ENCODE results near the gene SREBF1.

Gene SREBF1

GRCh38 chr17:17783116-17783824 lies 53.5 kb downstream of the SREBF1 start:
- in situ Hi-C loops (cut with MboI; ENCODE audit: low sequenced_read_pairs): no loop called here

DNA sequence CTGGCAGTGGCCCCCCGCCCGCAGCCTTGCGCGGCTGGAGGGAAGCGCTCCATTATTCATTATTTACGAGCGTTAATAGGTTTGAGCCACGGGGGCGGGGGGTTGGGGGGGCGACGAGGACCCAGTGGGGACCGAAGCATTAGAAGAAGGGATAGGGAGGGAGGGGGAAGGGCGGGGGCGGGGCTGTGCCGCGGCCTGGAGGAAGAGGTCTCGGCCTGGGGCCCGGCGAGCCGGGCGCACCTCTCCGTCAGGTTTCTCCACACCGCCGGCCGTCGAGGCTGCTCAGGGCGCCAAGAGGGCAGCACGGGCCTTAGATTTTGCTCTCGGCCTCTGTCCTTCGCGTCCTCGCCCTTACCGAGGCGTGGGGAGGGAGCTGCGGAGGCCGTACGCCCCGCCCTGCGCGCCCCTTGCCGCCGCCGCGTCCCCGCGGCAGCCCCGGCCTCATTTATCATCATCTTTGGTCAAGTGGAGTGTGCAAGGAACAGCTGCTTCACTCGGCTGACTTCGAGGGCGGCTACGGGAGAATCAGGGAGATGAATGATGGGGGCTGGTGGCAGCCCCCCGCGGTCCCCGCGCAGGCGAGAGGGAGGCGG lies 54.2 kb downstream of the SREBF1 start:
- in situ Hi-C loops (cut with MboI; ENCODE audit: low sequenced_read_pairs): no loop called here

- in situ Hi-C loops (cut with MboI; ENCODE audit: low sequenced_read_pairs): no loop called here
Measured at GRCh38 chr17:17781591-17782496, 54.9 kb downstream of the SREBF1 start.

GRCh38 chr17:17780922-17781590 lies 55.7 kb downstream of the SREBF1 start:
- in situ Hi-C loops (cut with MboI; ENCODE audit: low sequenced_read_pairs): no loop called here

DNA sequence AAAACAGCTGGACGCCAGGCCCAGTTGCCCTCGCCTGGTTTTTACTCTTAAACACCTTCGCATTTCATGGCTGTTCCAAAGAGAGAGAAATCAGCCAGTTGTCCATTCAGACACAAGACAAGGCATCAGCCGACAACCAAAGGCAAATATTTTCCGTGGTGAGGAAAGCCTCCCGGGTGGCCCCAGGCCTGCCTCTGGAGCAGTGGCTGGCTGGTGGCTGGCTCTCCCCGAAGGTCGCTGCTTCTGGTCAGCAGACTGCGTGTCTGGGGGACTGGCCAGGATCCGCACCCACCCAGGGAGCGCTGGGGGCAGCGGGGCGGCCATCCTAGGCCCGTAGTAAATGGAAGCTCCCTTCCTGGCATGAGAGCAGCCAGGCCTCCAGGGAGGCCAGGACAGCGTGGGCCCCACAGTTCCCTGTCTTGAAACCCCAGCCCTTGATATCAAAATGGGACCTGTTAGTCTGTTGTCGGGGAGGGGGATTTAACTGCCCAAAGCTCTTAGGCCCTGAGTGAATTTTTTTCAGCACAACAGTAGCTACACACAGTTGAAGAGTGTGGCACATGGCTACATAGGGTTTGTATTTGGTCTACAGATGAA lies 57.7 kb downstream of the SREBF1 start:
- in situ Hi-C loops (cut with MboI; ENCODE audit: low sequenced_read_pairs): no loop called here

DNA sequence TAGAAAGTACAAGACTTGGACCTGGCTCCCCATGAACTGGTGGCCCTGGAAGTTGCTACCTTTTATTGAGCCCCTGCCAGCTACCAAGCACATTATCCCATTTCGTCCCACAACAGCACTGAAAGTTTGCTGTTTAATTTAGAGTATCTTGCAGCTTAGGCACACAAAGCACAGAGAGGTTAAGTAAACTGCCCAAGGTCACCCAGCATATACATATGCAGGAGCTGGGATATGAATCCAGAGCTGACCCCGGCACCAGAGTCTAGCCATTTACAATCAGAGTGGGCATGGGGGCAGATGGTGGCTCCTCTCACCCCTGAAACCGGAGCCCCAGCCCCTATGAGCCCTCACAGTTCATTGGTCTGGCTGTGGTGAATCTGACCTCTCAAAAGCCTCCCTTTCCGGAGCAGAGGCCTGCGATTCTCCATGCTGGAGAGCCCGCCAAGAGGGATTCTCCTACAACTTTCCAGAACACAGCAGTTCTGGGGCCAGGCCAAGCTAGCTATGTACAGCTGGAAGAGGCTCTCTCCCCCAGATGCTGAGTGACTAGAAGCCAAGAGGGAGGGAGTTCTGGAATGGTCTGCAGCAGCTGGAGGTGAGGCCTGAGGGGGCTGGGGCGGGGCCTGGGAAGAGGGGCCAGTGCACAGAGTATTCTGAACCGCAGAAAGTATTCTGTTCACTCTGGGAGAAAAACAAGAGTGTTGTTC lies 58.3 kb downstream of the SREBF1 start:
- in situ Hi-C loops (cut with MboI; ENCODE audit: low sequenced_read_pairs): no loop called here

GRCh38 chr17:17776889-17777288 lies 59.9 kb downstream of the SREBF1 start:
- in situ Hi-C loops (cut with MboI; ENCODE audit: low sequenced_read_pairs): no loop called here

DNA sequence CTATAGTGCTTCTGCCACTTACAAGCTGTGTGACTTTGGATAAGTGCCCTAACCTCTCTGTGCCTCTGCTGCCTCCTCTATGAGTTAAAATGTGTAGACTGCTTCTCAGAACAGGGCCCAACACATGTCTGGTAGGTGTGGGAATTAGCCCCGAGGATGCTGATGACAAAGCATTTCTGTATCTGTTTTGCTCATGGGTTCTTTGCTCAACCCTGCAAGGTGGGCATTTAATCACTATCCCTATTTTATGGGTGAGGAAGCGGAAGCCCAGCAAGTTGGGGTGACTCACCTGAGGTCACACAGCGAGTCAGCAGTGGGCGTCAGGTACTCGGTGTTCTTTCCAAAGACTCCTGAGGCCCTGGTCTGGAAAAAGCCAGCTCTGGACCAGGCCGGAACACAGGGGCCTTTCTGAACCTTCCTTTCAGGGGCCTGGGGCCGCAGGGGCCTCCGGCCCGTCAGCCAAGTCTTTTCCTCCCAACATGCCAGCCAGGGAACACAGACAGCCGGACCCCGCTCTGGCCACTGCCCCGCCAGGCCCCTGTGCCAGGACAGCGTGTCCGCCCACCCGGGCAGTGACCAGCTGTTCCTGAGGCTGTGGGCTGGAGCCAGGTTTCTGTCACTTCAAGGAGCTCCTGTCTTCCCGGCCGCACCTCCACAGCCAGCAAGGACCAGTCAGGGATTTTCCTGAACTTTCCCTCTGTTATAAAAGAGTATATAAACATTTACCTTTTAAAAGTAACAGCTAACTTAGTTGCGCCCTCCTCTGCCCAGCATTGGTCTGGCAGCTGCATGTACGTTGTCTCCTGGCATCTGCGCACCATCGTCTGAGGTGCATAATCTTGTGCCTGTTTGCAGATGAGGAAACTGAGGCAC lies 62.5 kb downstream of the SREBF1 start:
- in situ Hi-C loops (cut with MboI; ENCODE audit: low sequenced_read_pairs): no loop called here

- in situ Hi-C loops (cut with MboI; ENCODE audit: low sequenced_read_pairs): no loop called here
Measured at GRCh38 chr17:17772231-17772630, 64.6 kb downstream of the SREBF1 start.

DNA sequence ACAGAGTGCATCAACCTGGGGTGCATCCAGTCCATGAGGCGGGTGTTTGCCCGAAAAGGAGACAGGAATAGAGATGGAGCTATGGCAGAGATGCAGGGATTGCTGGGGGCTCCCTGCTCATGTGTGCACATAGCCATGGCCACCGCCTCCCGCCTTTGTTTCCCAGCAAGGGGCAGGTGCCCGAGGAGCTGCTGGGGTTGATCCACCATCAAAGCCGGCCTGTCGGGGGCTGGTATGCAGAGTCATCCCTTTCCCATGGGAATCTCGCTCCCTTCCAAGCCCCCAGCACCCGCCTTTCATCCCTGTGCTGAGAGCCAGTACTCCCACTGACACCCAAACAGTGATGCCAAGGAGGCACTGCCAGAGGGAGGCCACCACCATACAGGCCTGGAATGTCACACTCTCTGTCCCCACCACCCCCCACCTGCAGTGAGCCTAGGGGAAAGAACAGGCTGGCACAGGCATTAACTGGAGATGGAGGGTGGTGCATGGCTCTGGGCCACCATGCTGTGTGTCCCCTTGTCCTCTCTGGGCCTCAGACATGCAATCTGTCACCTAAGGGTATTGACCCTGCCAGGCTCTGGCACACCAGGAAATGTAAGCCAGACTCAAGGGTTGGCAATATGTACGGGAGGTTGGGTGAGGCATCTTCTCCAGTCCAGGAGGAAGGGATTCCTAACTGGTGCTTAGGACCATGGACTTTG lies 65.1 kb downstream of the SREBF1 start:
- in situ Hi-C loops (cut with MboI; ENCODE audit: low sequenced_read_pairs): no loop called here

DNA sequence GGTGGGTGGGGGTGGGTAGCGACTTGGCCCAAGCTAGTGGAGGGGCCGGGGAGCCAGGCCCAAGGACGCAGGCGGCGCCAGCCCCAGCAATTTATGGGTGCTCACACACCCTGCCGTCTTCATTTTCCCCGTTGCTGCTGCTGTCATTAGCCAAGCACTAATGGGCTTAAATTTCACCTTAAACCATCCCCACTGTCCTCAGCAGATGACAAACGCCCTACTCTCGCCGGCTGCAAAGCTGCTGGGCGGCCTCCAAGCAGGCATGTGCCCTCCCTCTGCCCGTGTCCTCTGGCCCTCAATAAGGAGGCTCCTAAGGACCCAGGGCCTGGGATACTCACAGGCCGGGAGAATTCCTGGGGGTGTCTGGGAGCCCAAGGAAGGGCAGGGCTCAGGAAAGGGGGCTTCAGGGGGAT lies 66.1 kb downstream of the SREBF1 start:
- in situ Hi-C loops (cut with MboI; ENCODE audit: low sequenced_read_pairs): no loop called here

DNA sequence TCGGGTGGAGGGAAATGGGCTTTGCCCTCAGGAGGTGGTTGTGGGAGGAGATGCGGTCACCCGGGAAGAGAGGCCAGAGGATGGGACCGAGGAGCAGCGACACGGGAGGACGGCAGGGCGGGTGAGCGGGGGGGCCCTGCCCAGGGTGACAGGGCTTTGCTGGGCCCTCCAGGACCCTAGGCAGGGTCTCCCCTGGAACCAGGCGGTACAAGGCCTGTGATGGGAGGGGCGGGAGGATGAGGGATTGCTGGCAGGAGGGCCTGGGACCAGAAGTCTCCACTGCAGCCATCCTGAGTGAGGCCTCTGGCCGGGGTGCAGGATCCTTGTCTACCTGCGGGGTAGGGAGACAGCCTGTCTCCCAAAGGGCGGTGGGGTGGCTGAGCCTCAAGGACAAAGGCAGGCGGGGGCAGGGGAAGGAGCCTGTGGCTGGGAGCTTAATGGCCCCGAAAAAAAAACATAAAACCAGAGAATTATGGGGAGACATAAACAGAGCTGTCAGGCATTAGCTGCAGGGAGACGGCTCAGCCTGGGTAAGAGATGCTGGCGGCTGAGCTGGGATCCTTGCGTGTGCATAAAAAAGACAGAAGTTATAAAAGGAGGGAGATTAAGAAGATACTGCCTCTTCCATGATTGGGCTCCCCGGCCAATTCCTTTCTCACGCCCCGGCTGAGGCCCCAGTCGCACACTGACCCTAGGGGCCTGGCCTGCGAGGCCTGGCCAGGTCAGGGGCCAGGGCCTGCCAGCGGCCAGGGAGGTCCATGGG lies 66.7 kb downstream of the SREBF1 start:
- in situ Hi-C loops (cut with MboI; ENCODE audit: low sequenced_read_pairs): no loop called here

DNA sequence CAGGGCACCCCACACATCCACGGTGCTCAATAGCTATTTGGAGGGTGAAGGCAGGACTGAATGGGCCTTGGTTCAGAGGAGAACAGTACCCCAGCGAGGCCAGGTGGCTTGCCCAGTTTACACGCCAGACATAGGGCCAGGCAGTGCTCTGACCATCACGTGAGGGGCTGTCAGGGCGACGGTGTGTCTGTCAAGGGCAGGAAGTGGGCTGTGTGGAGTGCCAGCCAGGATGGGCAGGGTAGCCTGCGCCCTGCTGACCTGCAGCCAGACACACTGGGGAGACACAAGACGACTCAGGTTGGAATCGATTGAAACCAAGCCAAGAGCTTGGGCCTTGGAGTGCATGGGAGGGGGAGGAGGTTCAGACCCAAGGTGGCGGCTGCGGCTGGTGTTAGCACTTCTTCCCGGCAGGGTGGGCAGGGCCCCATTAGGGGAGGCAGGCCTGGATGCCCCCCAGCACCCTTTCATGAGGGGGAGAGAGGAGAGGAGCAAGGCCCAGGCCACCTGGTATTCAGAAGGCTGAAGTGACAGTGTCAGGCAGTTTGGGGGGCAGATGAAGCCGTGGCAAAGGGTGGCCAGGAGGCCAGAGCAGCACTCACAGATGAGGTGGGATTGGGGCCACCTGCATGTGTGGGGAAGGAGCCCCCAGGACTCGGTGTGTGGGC lies 68.2 kb downstream of the SREBF1 start:
- in situ Hi-C loops (cut with MboI; ENCODE audit: low sequenced_read_pairs): no loop called here

DNA sequence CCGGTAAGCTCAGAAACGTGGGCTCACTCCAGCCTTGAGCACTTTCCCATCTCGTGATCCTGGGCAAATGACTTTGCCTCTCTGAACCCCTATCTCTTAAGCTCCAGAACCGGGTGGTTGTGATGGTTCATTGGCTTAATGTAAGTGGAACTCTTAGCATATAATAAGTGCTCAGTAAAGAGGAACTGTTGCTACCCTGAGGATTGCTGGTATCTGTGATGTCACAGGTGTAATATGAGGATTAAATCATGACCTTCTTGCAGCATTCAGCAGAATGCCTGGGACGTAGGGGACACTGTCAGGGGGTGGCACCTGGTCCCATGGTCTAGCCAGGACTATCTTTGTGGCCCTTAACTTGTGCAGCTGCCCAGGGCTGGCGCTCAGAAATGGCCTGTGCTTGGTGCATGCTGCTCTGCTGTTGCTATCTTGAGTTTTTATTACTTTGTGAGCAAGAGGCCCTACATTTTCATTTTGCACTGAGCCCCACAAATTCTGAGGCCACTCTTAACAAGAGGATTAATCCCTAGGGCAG lies 68.8 kb downstream of the SREBF1 start:
- in situ Hi-C loops (cut with MboI; ENCODE audit: low sequenced_read_pairs): no loop called here

DNA sequence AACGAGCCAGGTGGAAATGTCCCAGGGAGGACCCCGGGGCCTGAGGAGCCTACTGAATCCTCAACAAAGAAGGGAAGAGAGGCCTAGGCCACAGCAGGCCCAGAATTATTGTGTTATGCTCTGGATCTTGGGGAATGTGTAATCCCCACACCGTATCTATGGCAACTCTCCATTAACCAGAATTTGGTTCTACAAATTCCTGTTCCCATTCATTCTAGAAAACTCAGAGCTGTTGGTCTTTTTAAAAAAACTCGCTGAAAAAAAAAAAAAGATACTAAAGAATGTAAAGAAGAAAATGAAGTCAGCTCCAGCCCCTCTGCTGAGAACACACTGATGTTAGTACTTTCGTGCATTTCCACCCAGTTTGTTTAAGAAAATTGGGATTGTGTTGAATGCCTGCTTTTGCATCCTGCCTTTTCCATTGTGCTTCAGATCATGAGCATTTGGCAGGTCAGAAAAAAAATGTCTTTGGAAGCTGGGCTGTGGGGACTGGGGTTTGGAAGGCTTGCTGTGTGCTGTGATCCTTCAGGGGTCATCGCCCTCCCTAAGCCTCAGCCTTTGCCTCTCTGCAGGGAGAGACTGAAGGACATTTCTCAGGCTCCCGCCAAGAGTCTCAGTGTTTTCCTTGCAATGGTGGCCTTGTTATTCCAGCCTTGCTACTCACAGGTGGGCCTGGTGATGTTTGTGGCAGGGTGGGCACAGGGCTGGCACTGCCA lies 69.5 kb downstream of the SREBF1 start:
- in situ Hi-C loops (cut with MboI; ENCODE audit: low sequenced_read_pairs): no loop called here

- in situ Hi-C loops (cut with MboI; ENCODE audit: low sequenced_read_pairs): no loop called here
Measured at GRCh38 chr17:17766744-17767120, 70.1 kb downstream of the SREBF1 start.
